MCF 10A (cell line): ENCODE measurements around the gene SPON1. TPM values are rescaled to one million over a fixed set of nuclear protein-coding genes. Genes with fewer than 3 reads are reported as not detected.

Experiments
- BruUV-seq: library from RNA; stranded (reverse); fragments of 400-500 nt; replicated peaks from 2 replicates; lab custom pipeline; 2021; lab: Mats Ljungman, UMichigan
- CTCF ChIA-PET: fragments of 300-600 bp; sonication (Branson Sonifier 250); formaldehyde crosslinking; extraction: SDS; loops from one replicate; lab custom pipeline; 2021; ENCODE audit warnings: antibody characterized with exemption, inconsistent platforms; lab: Yijun Ruan, JAX
- POLR2A ChIA-PET: fragments of 300-600, 350-650 bp; sonication (Branson Sonifier 250); formaldehyde crosslinking; extraction: SDS; loops from one replicate; lab custom pipeline; 2020; ENCODE audit warnings: antibody characterized with exemption, inconsistent platforms; lab: Yijun Ruan, JAX
- DNase-seq: peaks from one replicate; pipeline ENCODE4 v3.0.0-alpha.2; 2018; ENCODE audit not compliant: unreplicated experiment
- H3K27ac Mint-ChIP-seq: one replicate; pipeline ENCODE4 v1.8.0; 2022; ENCODE audit warnings: mild to moderate bottlenecking, low read depth, mixed read lengths; ENCODE audit not compliant: unreplicated experiment
- H3K27me3 Mint-ChIP-seq: one replicate; pipeline ENCODE4 v1.8.0; 2022; ENCODE audit warnings: mixed read lengths; ENCODE audit not compliant: insufficient read depth, unreplicated experiment
- H3K36me3 Mint-ChIP-seq: one replicate; pipeline ENCODE4 v1.8.0; 2022; ENCODE audit warnings: mild to moderate bottlenecking, moderate library complexity, mixed read lengths; ENCODE audit not compliant: insufficient read depth, unreplicated experiment
- H3K4me1 Mint-ChIP-seq: one replicate; pipeline ENCODE4 v1.8.0; 2022; ENCODE audit warnings: mixed read lengths; ENCODE audit not compliant: insufficient read depth, unreplicated experiment
- H3K4me3 Mint-ChIP-seq: one replicate; pipeline ENCODE4 v1.8.0; 2022; ENCODE audit warnings: mild to moderate bottlenecking, moderate library complexity, mixed read lengths; ENCODE audit not compliant: unreplicated experiment
- H3K9me3 Mint-ChIP-seq: one replicate; pipeline ENCODE4 v1.8.0; 2022; ENCODE audit warnings: mixed read lengths; ENCODE audit not compliant: unreplicated experiment
- intact Hi-C: fragments of 100-400 bp; cut with micrococcal nuclease; formaldehyde crosslinking; loops from 2 replicates; pipeline ENCODE4 v1.14.1; 2022
- total RNA-seq: library from RNA; stranded (reverse); gene quantifications from 2 replicates; pipeline ENCODE4 v1.2.3, GENCODE V29; 2022
- TF ChIP-seq, protein P1 (sequence below): fragments of 200-600 bp; IDR thresholded peaks from one replicate; pipeline ENCODE4 v1.8.0; 2022; ENCODE audit warnings: antibody characterized with exemption, mild to moderate bottlenecking; ENCODE audit not compliant: unreplicated experiment

Gene SPON1
- total RNA-seq, 1 experiment from 2014 or later: not detected

DNA sequence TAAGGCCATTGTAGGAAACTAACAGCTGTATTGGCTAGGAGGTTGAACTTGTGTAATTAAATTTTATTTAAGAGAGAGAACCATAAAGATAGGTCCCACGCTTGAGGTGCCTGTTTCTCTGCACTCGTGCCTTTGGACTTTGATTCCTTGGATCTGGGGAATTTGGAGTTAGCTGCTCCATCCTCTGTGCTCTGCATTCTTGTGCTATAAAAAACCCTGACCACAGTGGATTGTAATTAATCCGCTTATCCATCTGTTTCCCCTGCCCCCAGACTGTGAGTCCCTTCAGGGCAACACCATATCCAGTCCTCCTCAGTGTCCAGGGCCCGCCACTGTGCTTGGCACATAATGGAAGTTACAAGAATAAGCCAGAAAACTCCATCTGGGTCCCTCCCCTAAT, 169.8 kb downstream of the SPON1 start:
- ChIA-PET CTCF (interaction anchor here (0.6 to 0.7 kb wide), 3 partner anchors 118 to 298 kb away, joined by 3 to 4 read pairs (median 4); no protein-coding TSS in a partner anchor), POLR2A (no interaction called here)
- Mint-ChIP-seq H3K27me3 (no peaks in the 10 kb centered on the region), H3K4me3 (no peak overlapping the region), H3K4me1 (no peaks in the 10 kb centered on the region), H3K36me3 (no peaks in the 10 kb centered on the region), H3K9me3 (no peaks in the 10 kb centered on the region), H3K27ac (no peak overlapping the region)
- no peak for DNase-seq
- TF ChIP-seq, protein P1, sequence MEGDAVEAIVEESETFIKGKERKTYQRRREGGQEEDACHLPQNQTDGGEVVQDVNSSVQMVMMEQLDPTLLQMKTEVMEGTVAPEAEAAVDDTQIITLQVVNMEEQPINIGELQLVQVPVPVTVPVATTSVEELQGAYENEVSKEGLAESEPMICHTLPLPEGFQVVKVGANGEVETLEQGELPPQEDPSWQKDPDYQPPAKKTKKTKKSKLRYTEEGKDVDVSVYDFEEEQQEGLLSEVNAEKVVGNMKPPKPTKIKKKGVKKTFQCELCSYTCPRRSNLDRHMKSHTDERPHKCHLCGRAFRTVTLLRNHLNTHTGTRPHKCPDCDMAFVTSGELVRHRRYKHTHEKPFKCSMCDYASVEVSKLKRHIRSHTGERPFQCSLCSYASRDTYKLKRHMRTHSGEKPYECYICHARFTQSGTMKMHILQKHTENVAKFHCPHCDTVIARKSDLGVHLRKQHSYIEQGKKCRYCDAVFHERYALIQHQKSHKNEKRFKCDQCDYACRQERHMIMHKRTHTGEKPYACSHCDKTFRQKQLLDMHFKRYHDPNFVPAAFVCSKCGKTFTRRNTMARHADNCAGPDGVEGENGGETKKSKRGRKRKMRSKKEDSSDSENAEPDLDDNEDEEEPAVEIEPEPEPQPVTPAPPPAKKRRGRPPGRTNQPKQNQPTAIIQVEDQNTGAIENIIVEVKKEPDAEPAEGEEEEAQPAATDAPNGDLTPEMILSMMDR: no peak
- intact Hi-C loops: no loop called here
- BruUV-seq: no TSS peak

DNA sequence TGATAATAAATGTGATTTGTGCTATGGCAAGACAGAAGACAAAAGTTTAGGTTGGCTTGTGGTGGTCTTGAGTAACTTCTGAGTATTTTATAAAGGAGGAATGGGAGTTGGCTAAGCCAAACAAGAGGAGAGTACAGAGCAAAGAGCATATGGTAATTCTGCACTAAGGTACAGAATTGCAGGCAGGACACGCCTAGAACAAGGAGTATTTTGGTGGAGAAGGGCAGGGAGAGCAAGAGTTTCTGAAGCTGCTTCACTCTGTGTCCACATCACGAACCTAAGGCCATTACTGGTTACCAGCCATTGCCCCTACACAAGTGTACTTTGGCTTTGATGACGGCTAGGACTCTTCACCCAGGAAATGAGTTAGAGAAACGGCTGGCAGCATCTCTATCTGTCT, 170.9 kb downstream of the SPON1 start:
- Mint-ChIP-seq H3K36me3 (no peaks in the 10 kb centered on the region), H3K27me3 (no peaks in the 10 kb centered on the region), H3K9me3 (no peaks in the 10 kb centered on the region), H3K4me1 (no peaks in the 10 kb centered on the region), H3K27ac (no peak overlapping the region), H3K4me3 (no peak overlapping the region)
- no TSS peak for BruUV-seq
- CTCF ChIA-PET: interaction anchor here (2.1 kb wide), 1 partner anchor 15 kb away, joined by 15 read pairs; no protein-coding TSS in a partner anchor
- intact Hi-C loops: no loop called here
- DNase-seq: no peak
- TF ChIP-seq, protein P1: no peak
- POLR2A ChIA-PET: no interaction called here

DNA sequence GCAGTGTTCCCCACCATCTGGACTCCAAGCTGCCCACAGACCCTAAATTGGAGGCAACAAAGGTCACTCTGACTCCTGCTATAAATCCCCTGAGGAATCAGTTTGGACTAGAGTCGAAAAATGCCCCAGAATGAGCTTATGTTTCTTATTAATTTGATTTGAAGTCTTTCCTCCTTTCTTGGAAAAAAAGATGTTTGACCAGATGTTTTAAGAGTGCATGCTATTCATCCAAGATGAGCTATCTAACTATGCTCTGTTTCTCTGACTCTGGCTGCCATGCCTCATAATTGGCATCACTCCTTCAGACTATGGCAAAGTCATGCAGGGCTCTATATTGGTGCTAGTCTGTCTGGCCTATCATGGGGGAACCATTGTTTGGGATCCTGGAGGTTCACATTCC, 174.0 kb downstream of the SPON1 start:
- H3K27ac Mint-ChIP-seq: no peak overlapping the region
- BruUV-seq: no TSS peak
- no peaks in the 10 kb centered on the region for H3K27me3 Mint-ChIP-seq
- DNase-seq: no peak
- intact Hi-C loops: no loop called here
- CTCF ChIA-PET: interaction anchor here (0.6 to 1.7 kb wide), 3 partner anchors 12 to 479 kb away, joined by 3 to 7 read pairs (median 5); no protein-coding TSS in a partner anchor
- TF ChIP-seq, protein P1: no peak
- H3K9me3 Mint-ChIP-seq: no peaks in the 10 kb centered on the region
- no peaks in the 10 kb centered on the region for H3K36me3 Mint-ChIP-seq
- no peaks in the 10 kb centered on the region for H3K4me1 Mint-ChIP-seq
- H3K4me3 Mint-ChIP-seq: no peak overlapping the region
- POLR2A ChIA-PET: no interaction called here

DNA sequence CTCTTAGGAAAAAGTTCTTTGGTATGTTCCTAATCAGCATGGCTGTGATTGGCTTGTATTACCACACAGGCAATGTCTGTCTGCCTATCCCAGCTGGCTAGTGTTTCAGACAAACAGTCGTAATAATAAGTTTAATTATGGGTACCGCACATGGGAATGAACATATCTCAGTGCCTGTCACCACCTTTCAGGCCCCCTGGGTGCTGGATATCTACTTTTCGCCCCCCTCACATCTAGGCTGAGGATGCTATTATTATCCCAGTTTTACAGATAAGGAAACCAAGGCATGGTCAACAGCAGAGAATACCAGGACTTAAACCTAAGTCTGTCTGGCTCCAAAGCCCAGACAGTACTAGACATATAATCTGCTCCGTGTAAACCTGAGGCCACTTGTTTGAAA, 174.8 kb downstream of the SPON1 start:
- intact Hi-C loops: no loop called here
- H3K9me3 Mint-ChIP-seq: no peaks in the 10 kb centered on the region
- no peak overlapping the region for H3K27ac Mint-ChIP-seq
- no peaks in the 10 kb centered on the region for H3K4me1 Mint-ChIP-seq
- no peak overlapping the region for H3K4me3 Mint-ChIP-seq
- TF ChIP-seq, protein P1: no peak
- POLR2A ChIA-PET: no interaction called here
- no peak for DNase-seq
- H3K36me3 Mint-ChIP-seq: no peaks in the 10 kb centered on the region
- H3K27me3 Mint-ChIP-seq: no peaks in the 10 kb centered on the region
- no TSS peak for BruUV-seq
- CTCF ChIA-PET: interaction anchor here (1.7 kb wide), 1 partner anchor 11 kb away, joined by 7 read pairs; no protein-coding TSS in a partner anchor
